ENCODE results near the gene GPATCH2. TPM values are rescaled to one million over a fixed set of nuclear protein-coding genes. Genes with fewer than 3 reads are reported as not detected.

GPATCH2 gene
- total RNA-seq, 2 experiments from 2014 or later, result 9.2 to 9.6 TPM

- Histone ChIP-seq H3K36me3 (ENCODE audit: insufficient read depth, low read length) (peaks cover 4% of the 10 kb centered on the region), H3K27me3 (ENCODE audit: control insufficient read depth in 1 of 2, insufficient read depth in 2 of 2, low read length in 2 of 2) (no peaks in the 10 kb centered on the region), H3K9me3 (ENCODE audit: control insufficient read depth in 1 of 2, insufficient read depth in 1 of 2, low read length in 2 of 2) (no peaks in the 10 kb centered on the region), H3K4me3 (ENCODE audit: low read length) (no peak overlapping the region), H3K27ac (ENCODE audit: low read depth in 1 of 2, low read length in 2 of 2) (no peak overlapping the region), H3K4me1 (ENCODE audit: insufficient read depth, low read length) (no peaks in the 10 kb centered on the region)
- Mint-ChIP-seq H3K27ac (no peak overlapping the region), H3K9me3 (no peaks in the 10 kb centered on the region), H3K36me3 (ENCODE audit: low read depth) (peaks cover 38% of the 10 kb centered on the region), H3K4me3 (no peak overlapping the region), H3K27me3 (no peaks in the 10 kb centered on the region), H3K4me1 (ENCODE audit: low read depth) (no peaks in the 10 kb centered on the region)
- POLR2A ChIA-PET, result no interaction called here
- intact Hi-C loops (cut with DNase I, micrococcal nuclease), result no loop called here
- no peak for ATAC-seq (ENCODE audit: poor library complexity)
- TF ChIP-seq, protein P1, sequence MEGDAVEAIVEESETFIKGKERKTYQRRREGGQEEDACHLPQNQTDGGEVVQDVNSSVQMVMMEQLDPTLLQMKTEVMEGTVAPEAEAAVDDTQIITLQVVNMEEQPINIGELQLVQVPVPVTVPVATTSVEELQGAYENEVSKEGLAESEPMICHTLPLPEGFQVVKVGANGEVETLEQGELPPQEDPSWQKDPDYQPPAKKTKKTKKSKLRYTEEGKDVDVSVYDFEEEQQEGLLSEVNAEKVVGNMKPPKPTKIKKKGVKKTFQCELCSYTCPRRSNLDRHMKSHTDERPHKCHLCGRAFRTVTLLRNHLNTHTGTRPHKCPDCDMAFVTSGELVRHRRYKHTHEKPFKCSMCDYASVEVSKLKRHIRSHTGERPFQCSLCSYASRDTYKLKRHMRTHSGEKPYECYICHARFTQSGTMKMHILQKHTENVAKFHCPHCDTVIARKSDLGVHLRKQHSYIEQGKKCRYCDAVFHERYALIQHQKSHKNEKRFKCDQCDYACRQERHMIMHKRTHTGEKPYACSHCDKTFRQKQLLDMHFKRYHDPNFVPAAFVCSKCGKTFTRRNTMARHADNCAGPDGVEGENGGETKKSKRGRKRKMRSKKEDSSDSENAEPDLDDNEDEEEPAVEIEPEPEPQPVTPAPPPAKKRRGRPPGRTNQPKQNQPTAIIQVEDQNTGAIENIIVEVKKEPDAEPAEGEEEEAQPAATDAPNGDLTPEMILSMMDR (IDR thresholded peaks at IDR 0.05), result no peak
- CTCF ChIA-PET, result no interaction called here
- no peak for DNase-seq
Measured at GRCh38 chr1:217605390-217605789, 25.5 kb downstream of the GPATCH2 start.

DNA sequence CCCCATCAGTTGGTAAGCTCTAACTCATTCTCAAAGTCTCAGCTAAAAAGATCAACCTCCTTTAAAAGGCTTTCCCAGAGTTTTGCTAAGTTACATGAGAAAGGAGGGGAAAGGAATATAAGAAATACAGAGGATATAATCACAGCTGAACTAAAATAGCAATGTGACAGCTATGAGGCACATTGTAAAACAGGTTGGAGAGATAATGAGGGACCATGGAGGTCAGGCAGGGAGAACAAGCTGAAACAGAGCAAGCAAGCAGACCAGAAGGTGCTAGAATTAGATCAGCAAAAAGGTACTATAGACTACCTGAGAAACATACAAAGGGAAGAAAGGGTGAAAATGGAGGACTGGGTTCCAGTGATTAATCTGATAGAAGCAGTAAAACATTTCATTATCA, 28.5 kb downstream of the GPATCH2 start:
- ATAC-seq (ENCODE audit: poor library complexity) (no peak), DNase-seq (no peak)
- intact Hi-C loops (cut with DNase I, micrococcal nuclease), result no loop called here
- H3K27ac Mint-ChIP-seq, result no peak overlapping the region
- POLR2A ChIA-PET, result no interaction called here
- CTCF ChIA-PET, result interaction anchor here (1.0 kb wide), 1 partner anchor 25 kb away, joined by 3 read pairs; no protein-coding TSS in a partner anchor
- H3K27ac ChIP-seq (ENCODE audit: low read depth in 1 of 2, low read length in 2 of 2), result no peak overlapping the region
- H3K36me3 ChIP-seq (ENCODE audit: insufficient read depth, low read length), result no peaks in the 10 kb centered on the region
- peaks cover 30% of the 10 kb centered on the region for H3K36me3 Mint-ChIP-seq (ENCODE audit: low read depth)
- H3K27me3 Mint-ChIP-seq, result no peaks in the 10 kb centered on the region
- H3K9me3 ChIP-seq (ENCODE audit: control insufficient read depth in 1 of 2, insufficient read depth in 1 of 2, low read length in 2 of 2), result no peaks in the 10 kb centered on the region
- H3K4me1 ChIP-seq (ENCODE audit: insufficient read depth, low read length), result no peaks in the 10 kb centered on the region
- no peak overlapping the region for H3K4me3 Mint-ChIP-seq
- H3K4me1 Mint-ChIP-seq (ENCODE audit: low read depth), result no peaks in the 10 kb centered on the region
- TF ChIP-seq, protein P1 (IDR thresholded peaks at IDR 0.05), result no peak
- no peak overlapping the region for H3K4me3 ChIP-seq (ENCODE audit: low read length)
- no peaks in the 10 kb centered on the region for H3K27me3 ChIP-seq (ENCODE audit: control insufficient read depth in 1 of 2, insufficient read depth in 2 of 2, low read length in 2 of 2)
- no peaks in the 10 kb centered on the region for H3K9me3 Mint-ChIP-seq

DNA sequence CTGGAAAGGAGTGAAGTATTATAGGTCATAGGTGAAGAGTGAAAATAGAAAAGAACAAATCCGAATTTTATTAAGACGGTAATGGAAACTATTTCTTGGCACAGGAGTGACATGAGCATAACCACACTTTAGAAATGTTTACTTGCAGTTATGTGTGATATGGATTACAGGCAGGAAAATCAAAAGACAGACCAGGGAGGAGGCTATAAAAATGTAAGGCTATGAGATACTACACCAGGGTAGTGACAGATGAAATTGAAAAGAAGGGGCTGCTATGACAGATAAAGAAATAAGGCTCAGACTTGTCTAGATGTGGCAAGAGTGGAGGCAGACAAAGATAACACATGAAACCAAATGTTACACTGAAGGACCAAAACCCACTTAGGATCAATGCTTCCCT, 31.7 kb downstream of the GPATCH2 start:
- H3K4me1 Mint-ChIP-seq (ENCODE audit: low read depth), result no peaks in the 10 kb centered on the region
- CTCF ChIA-PET, result no interaction called here
- no peak overlapping the region for H3K27ac Mint-ChIP-seq

More for the DNA sequence above, 31.7 kb downstream of the GPATCH2 start:
- no peaks in the 10 kb centered on the region for H3K9me3 Mint-ChIP-seq
- H3K36me3 ChIP-seq (ENCODE audit: insufficient read depth, low read length), result no peaks in the 10 kb centered on the region
- no peak overlapping the region for H3K4me3 Mint-ChIP-seq
- H3K4me3 ChIP-seq (ENCODE audit: low read length), result no peak overlapping the region
- no peaks in the 10 kb centered on the region for H3K9me3 ChIP-seq (ENCODE audit: control insufficient read depth in 1 of 2, insufficient read depth in 1 of 2, low read length in 2 of 2)
- no peak for ATAC-seq (ENCODE audit: poor library complexity)
- intact Hi-C loops (cut with DNase I, micrococcal nuclease), result no loop called here
- no peaks in the 10 kb centered on the region for H3K4me1 ChIP-seq (ENCODE audit: insufficient read depth, low read length)
- H3K27ac ChIP-seq (ENCODE audit: low read depth in 1 of 2, low read length in 2 of 2), result no peak overlapping the region
- POLR2A ChIA-PET, result no interaction called here
- TF ChIP-seq, protein P1 (IDR thresholded peaks at IDR 0.05), result no peak
- no peaks in the 10 kb centered on the region for H3K27me3 Mint-ChIP-seq
- peaks cover 34% of the 10 kb centered on the region for H3K36me3 Mint-ChIP-seq (ENCODE audit: low read depth)
- H3K27me3 ChIP-seq (ENCODE audit: control insufficient read depth in 1 of 2, insufficient read depth in 2 of 2, low read length in 2 of 2), result no peaks in the 10 kb centered on the region
- DNase-seq, result no peak
